ENCODE measurements around the gene BMPER. TPM values are rescaled to one million over a fixed set of nuclear protein-coding genes. Genes with fewer than 3 reads are reported as not detected.

BMPER gene
- total and polyA plus RNA-seq, 10 of the 15 experiments (the other 5 are each of a cell fraction or from before 2014, with no cell fraction given), result 0.02 to 0.08 TPM; not detected in 8

GRCh38 chr7:34041707-34042106, 136.4 kb downstream of the BMPER start:
- Histone ChIP-seq H3K36me3 (ENCODE audit: control insufficient read depth in 2 of 2, insufficient read depth in 2 of 2, low read length in 1 of 2) (no peaks in the 10 kb centered on the region), H3K27ac (ENCODE audit: control insufficient read depth, insufficient read depth) (no peak overlapping the region), H2AFZ (ENCODE audit: control insufficient read depth, low read depth, low read length) (no peak overlapping the region), H3K4me3 (no peak overlapping the region), H3K9ac (ENCODE audit: control insufficient read depth, insufficient read depth, low read length) (no peak overlapping the region), H4K20me1 (ENCODE audit: control insufficient read depth, insufficient read depth) (no peaks in the 10 kb centered on the region), H3K27me3 (replicated peaks in 1 of 2; ENCODE audit: control insufficient read depth in 2 of 2, insufficient read depth in 2 of 2, low read length in 1 of 2) (no peaks in the 10 kb centered on the region), H3K4me2 (ENCODE audit: control insufficient read depth, insufficient read depth) (no peak overlapping the region), H3K9me3 (replicated peaks; ENCODE audit: control insufficient read depth, insufficient read depth, low read length) (no peaks in the 10 kb centered on the region), H3K4me1 (ENCODE audit: control insufficient read depth, insufficient read depth, low read length) (no peaks in the 10 kb centered on the region), H3K79me2 (ENCODE audit: control insufficient read depth, insufficient read depth, low read length) (no peaks in the 10 kb centered on the region)
- intact Hi-C loops (cut with micrococcal nuclease; ENCODE audit: unreplicated experiment), result no loop called here
- CTCF ChIA-PET, result no interaction called here
- BruUV-seq (replicated peaks), result no TSS peak
- no peak for TF ChIP-seq SREBF1 (IDR thresholded peaks at IDR 0.05; ENCODE audit: low read length)
- no peak for TF ChIP-seq ZSCAN29 (IDR thresholded peaks at IDR 0.05)
- TF ChIP-seq, protein P1, sequence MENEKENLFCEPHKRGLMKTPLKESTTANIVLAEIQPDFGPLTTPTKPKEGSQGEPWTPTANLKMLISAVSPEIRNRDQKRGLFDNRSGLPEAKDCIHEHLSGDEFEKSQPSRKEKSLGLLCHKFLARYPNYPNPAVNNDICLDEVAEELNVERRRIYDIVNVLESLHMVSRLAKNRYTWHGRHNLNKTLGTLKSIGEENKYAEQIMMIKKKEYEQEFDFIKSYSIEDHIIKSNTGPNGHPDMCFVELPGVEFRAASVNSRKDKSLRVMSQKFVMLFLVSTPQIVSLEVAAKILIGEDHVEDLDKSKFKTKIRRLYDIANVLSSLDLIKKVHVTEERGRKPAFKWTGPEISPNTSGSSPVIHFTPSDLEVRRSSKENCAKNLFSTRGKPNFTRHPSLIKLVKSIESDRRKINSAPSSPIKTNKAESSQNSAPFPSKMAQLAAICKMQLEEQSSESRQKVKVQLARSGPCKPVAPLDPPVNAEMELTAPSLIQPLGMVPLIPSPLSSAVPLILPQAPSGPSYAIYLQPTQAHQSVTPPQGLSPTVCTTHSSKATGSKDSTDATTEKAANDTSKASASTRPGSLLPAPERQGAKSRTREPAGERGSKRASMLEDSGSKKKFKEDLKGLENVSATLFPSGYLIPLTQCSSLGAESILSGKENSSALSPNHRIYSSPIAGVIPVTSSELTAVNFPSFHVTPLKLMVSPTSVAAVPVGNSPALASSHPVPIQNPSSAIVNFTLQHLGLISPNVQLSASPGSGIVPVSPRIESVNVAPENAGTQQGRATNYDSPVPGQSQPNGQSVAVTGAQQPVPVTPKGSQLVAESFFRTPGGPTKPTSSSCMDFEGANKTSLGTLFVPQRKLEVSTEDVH (IDR thresholded peaks at IDR 0.05; ENCODE audit: low read depth, partially characterized antibody), result no peak
- TF ChIP-seq HSF1 (IDR thresholded peaks at IDR 0.05; ENCODE audit: low read depth, low read length), result no peak
- TF ChIP-seq CEBPB (IDR thresholded peaks at IDR 0.05; ENCODE audit: borderline replicate concordance in 1 of 2, low read depth in 2 of 2, low read length in 2 of 2), result no peak
- no peak for TF ChIP-seq NKRF (conservative IDR thresholded peaks at IDR 0.05)
- TF ChIP-seq SIX5 (IDR thresholded peaks at IDR 0.05; ENCODE audit: low read depth, low read length, severe bottlenecking), result no peak
- DNase-seq (ENCODE audit: low read depth, low spot score) (no peak), ATAC-seq (no peak), FAIRE-seq (no peak)
- RAD21 ChIA-PET (ENCODE audit: unreplicated experiment), result no interaction called here
- in situ Hi-C loops (cut with MboI), result no loop called here
- WGBS (ENCODE audit: insufficient coverage, insufficient replicate concordance, low lambda C conversion rate, missing lambda C conversion rate), result 10% methylated on average over 4 of the region's 4 CpGs
- POLR2A ChIA-PET, result interaction anchor here (0.6 kb wide), 1 partner anchor 10 kb away, joined by 3 read pairs; no protein-coding TSS in a partner anchor
- SMC1A ChIA-PET (ENCODE audit: uncharacterized antibody, unreplicated experiment), result no interaction called here
